NCI-H345 (cell line): ENCODE measurements around the gene LIN7B.

ENCODE experiments used
- DNase-seq: peaks from one replicate; lab custom pipeline; 2025; lab: John Stamatoyannopoulos, UW

Gene LIN7B

GRCh38 chr19:49165865-49166301, 51.7 kb downstream of the LIN7B start:
- no peak for DNase-seq

DNA sequence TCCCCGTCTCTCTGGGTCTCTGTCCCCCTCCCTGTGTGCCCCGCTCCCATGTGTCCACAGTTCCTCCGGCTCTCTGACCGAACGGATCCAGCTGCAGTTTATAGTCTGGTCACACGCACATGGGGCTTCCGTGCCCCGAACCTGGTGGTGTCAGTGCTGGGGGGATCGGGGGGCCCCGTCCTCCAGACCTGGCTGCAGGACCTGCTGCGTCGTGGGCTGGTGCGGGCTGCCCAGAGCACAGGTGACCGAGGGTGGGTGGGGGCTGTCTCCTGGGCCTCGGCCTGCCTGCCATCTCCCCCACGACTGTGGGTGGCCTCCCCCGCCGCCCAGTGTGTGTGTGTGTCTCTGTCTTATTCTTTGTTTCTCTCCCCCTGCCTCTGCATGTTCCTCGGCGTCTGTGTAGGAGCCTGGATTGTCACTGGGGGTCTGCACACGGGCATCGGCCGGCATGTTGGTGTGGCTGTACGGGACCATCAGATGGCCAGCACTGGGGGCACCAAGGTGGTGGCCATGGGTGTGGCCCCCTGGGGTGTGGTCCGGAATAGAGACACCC, 53.8 kb downstream of the LIN7B start:
- DNase-seq, result no peak
